IMR-90 (cell line): ENCODE results near the gene MRPL43. TPM values are rescaled to one million over a fixed set of nuclear protein-coding genes. Genes with fewer than 3 reads are reported as not detected.

Experiments
- ATAC-seq: fragments of 200-7000 bp; cut with Tn5 transposase; 2 replicates; pipeline ENCODE4 v1.9.1; 2020; ENCODE audit warnings: low read depth, mild to moderate bottlenecking, moderate library complexity
- BruUV-seq: library from RNA; stranded (reverse); fragments of 400-500 nt; replicated peaks from 2 replicates; lab custom pipeline; 2021; lab: Mats Ljungman, UMichigan
- CTCF ChIA-PET: fragments of 300-600 bp; formaldehyde crosslinking; extraction: SDS; loops from one replicate; lab custom pipeline; 2021; ENCODE audit warnings: antibody characterized with exemption; lab: Yijun Ruan, JAX
- POLR2A ChIA-PET: fragments of 300-600 bp; sonication (Branson Sonifier 250); formaldehyde crosslinking; loops from one replicate; lab custom pipeline; 2022; ENCODE audit warnings: antibody characterized with exemption; ENCODE audit not compliant: unreplicated experiment; lab: Charles Lee
- DNase-seq: peaks from one replicate; pipeline ENCODE4 v3.0.0; 2013
- H2AFZ ChIP-seq: replicated peaks from 2 replicates; pipeline ENCODE3; 2013; ENCODE audit warnings: low read length, mild to moderate bottlenecking; ENCODE audit not compliant: poor library complexity
- H2AK5ac ChIP-seq: 2 replicates; pipeline ENCODE4 v1.6.1; 2013; ENCODE audit warnings: low read depth, low read length, inconsistent platforms
- H2AK9ac ChIP-seq: replicated peaks from 2 replicates; pipeline ENCODE3; 2013; ENCODE audit warnings: mild to moderate bottlenecking, low read depth, low read length, moderate library complexity; ENCODE audit not compliant: poor library complexity
- H2BK120ac ChIP-seq: 2 replicates; pipeline ENCODE4 v1.6.1; 2013; ENCODE audit warnings: low read depth, low read length, inconsistent platforms
- H2BK15ac ChIP-seq: 3 replicates; pipeline ENCODE4 v1.6.1; 2013; ENCODE audit warnings: low read depth, low read length, inconsistent platforms
- H2BK20ac ChIP-seq: 2 replicates; pipeline ENCODE4 v1.6.1; 2013; ENCODE audit warnings: low read depth, mild to moderate bottlenecking, inconsistent platforms, low read length, moderate library complexity
- H2BK5ac ChIP-seq: 2 replicates; pipeline ENCODE4 v1.6.1; 2013; ENCODE audit warnings: mild to moderate bottlenecking, low read depth, low read length, inconsistent platforms; ENCODE audit not compliant: poor library complexity, severe bottlenecking
- H3K14ac ChIP-seq: replicated peaks from 2 replicates; pipeline ENCODE4 v1.6.1; 2013; ENCODE audit warnings: low read depth, low read length, inconsistent platforms
- H3K18ac ChIP-seq: 2 replicates; pipeline ENCODE4 v1.6.1; 2013; ENCODE audit warnings: low read depth, low read length, control low read depth
- H3K23ac ChIP-seq: 2 replicates; pipeline ENCODE4 v1.6.1; 2013; ENCODE audit warnings: low read depth, low read length, inconsistent platforms
- H3K27ac ChIP-seq: 2 replicates; pipeline ENCODE4 v1.5.1; 2013; ENCODE audit warnings: mild to moderate bottlenecking, control low read depth, low read length; ENCODE audit not compliant: insufficient read depth
- H3K27me3 ChIP-seq: 2 replicates; pipeline ENCODE4 v1.6.1; 2013; ENCODE audit warnings: low read length; ENCODE audit not compliant: control insufficient read depth, insufficient read depth
- H3K36me3 ChIP-seq: 2 replicates; pipeline ENCODE4 v1.6.1; 2013; ENCODE audit warnings: low read length, mixed read lengths; ENCODE audit not compliant: control insufficient read depth, insufficient read depth
- H3K4ac ChIP-seq: 2 replicates; pipeline ENCODE4 v1.6.1; 2013; ENCODE audit warnings: low read depth, low read length, inconsistent platforms
- H3K4me1 ChIP-seq: 2 replicates; pipeline ENCODE4 v1.6.1; 2013; ENCODE audit warnings: low read length, mixed read lengths; ENCODE audit not compliant: control insufficient read depth, insufficient read depth
- H3K4me2 ChIP-seq: 2 replicates; pipeline ENCODE4 v1.6.1; 2013; ENCODE audit warnings: low read depth, mild to moderate bottlenecking, control low read depth, low read length, moderate library complexity
- H3K4me3 ChIP-seq: 2 replicates; pipeline ENCODE4 v1.5.1; 2013; ENCODE audit warnings: low read depth, mild to moderate bottlenecking, control low read depth, low read length, moderate library complexity; ENCODE audit not compliant: insufficient read depth
- H3K56ac ChIP-seq: 2 replicates; pipeline ENCODE4 v1.6.1; 2013; ENCODE audit warnings: low read length, inconsistent platforms; ENCODE audit not compliant: insufficient read depth; ENCODE audit errors: extremely low read depth
- H3K79me1 ChIP-seq, 2 experiments: 2 replicates each; pipeline ENCODE4 v1.6.1; 2013; ENCODE audit warnings: low read length in 2 of 2, inconsistent platforms in 1 of 2, low read depth in 1 of 2
- H3K9ac ChIP-seq: 2 replicates; pipeline ENCODE4 v1.6.1; 2013; ENCODE audit warnings: low read depth, low read length, control low read depth
- H3K9me1 ChIP-seq: 2 replicates; pipeline ENCODE4 v1.6.1; 2013; ENCODE audit warnings: low read length, inconsistent platforms; ENCODE audit not compliant: insufficient read depth
- H3K9me3 ChIP-seq: 2 replicates; pipeline ENCODE4 v1.6.1; 2013; ENCODE audit warnings: low read length; ENCODE audit not compliant: control insufficient read depth, insufficient read depth
- H4K20me1 ChIP-seq: 2 replicates; pipeline ENCODE4 v1.6.1; 2013; ENCODE audit warnings: low read length, inconsistent platforms; ENCODE audit not compliant: insufficient read depth
- H4K5ac ChIP-seq: 2 replicates; pipeline ENCODE4 v1.6.1; 2013; ENCODE audit warnings: mild to moderate bottlenecking, low read depth, low read length, control low read depth
- H4K8ac ChIP-seq, 2 experiments: 2 replicates each; pipeline ENCODE4 v1.6.1; 2013; ENCODE audit warnings: low read depth in 2 of 2, low read length in 2 of 2, control low read depth in 1 of 2, inconsistent platforms in 1 of 2
- H4K91ac ChIP-seq: 2 replicates; pipeline ENCODE4 v1.6.1; 2013; ENCODE audit warnings: low read depth, low read length, inconsistent platforms; ENCODE audit not compliant: insufficient read depth
- BHLHE40 ChIP-seq: fragments of 150-350 bp; IDR thresholded peaks from 2 replicates; pipeline ENCODE4 v1.6.1; 2016; ENCODE audit warnings: mild to moderate bottlenecking, low read depth, low read length
- CEBPB ChIP-seq: IDR thresholded peaks from 2 replicates; pipeline ENCODE4 v1.6.1; 2012; ENCODE audit warnings: low read depth, low read length, improper control_type of control experiment
- CHD1 ChIP-seq: IDR thresholded peaks from 2 replicates; pipeline ENCODE4 v1.6.1; 2012; ENCODE audit warnings: low read depth, low read length, improper control_type of control experiment
- ELK1 ChIP-seq: fragments of 150-350 bp; IDR thresholded peaks from 2 replicates; pipeline ENCODE4 v1.6.1; 2016; ENCODE audit warnings: low read depth, mild to moderate bottlenecking, low read length, moderate library complexity, borderline replicate concordance
- FOS ChIP-seq: fragments of 150-350 bp; IDR thresholded peaks from 2 replicates; pipeline ENCODE4 v1.6.1; 2016; ENCODE audit warnings: low read depth, low read length
- MAFK ChIP-seq: IDR thresholded peaks from 2 replicates; pipeline ENCODE4 v1.6.1; 2012; ENCODE audit warnings: low read depth, low read length, improper control_type of control experiment
- MAZ ChIP-seq: IDR thresholded peaks from 2 replicates; pipeline ENCODE4 v1.6.1; 2012; ENCODE audit warnings: low read depth, mild to moderate bottlenecking, low read length, improper control_type of control experiment, moderate library complexity, borderline replicate concordance
- MXI1 ChIP-seq: IDR thresholded peaks from 2 replicates; pipeline ENCODE4 v1.6.1; 2012; ENCODE audit warnings: low read depth, mild to moderate bottlenecking, low read length, moderate library complexity, borderline replicate concordance
- NFE2L2 ChIP-seq: fragments of 150-350 bp; IDR thresholded peaks from 2 replicates; pipeline ENCODE4 v1.6.1; 2016; ENCODE audit warnings: low read depth, mild to moderate bottlenecking, low read length
- POLR2A ChIP-seq: IDR thresholded peaks from 2 replicates; pipeline ENCODE4 v1.6.1; 2012; ENCODE audit warnings: mild to moderate bottlenecking, low read depth, low read length
- RAD21 ChIP-seq: IDR thresholded peaks from 2 replicates; pipeline ENCODE4 v1.6.1; 2012; ENCODE audit warnings: low read length, improper control_type of control experiment
- RCOR1 ChIP-seq: IDR thresholded peaks from 2 replicates; pipeline ENCODE4 v1.6.1; 2012; ENCODE audit warnings: mild to moderate bottlenecking, low read length, improper control_type of control experiment; ENCODE audit not compliant: insufficient replicate concordance
- RFX5 ChIP-seq: IDR thresholded peaks from 2 replicates; pipeline ENCODE4 v1.8.0; 2012; ENCODE audit warnings: low read depth, mild to moderate bottlenecking, low read length, moderate library complexity
- SMC3 ChIP-seq: fragments of 150-350 bp; IDR thresholded peaks from 2 replicates; pipeline ENCODE4 v1.6.1; 2016; ENCODE audit warnings: low read depth, mild to moderate bottlenecking, antibody characterized with exemption, low read length, moderate library complexity
- USF2 ChIP-seq: fragments of 150-350 bp; IDR thresholded peaks from 2 replicates; pipeline ENCODE4 v1.6.1; 2017; ENCODE audit warnings: mild to moderate bottlenecking, antibody characterized with exemption, low read length, low read depth
- WGBS, 2 experiments: methylation state at CpG; one replicate each; pipeline versions ENCODE4 v1.1.5 to v1.1.7; 2013; ENCODE audit warnings: missing lambda C conversion rate in 2 of 2; ENCODE audit not compliant: insufficient read length in 1 of 2; ENCODE audit errors: extremely low coverage in 2 of 2; 5-methylcytosine and 5-hydroxymethylcytosine counted together
- dilution Hi-C: fragments of 300-500 bp; cut with HindIII; formaldehyde crosslinking; loops from one replicate; pipeline ENCODE4 v1.14.3; 2018; ENCODE audit warnings: low sequenced_read_pairs; ENCODE audit not compliant: unreplicated experiment
- in situ Hi-C: fragments of 300-500 bp; cut with MboI; formaldehyde crosslinking; loops from 3 replicates; pipeline ENCODE4 v1.14.3; 2019; ENCODE audit warnings: low sequenced_read_pairs, inconsistent platforms, mixed read lengths
- intact Hi-C: fragments of 100-400 bp; cut with micrococcal nuclease; formaldehyde crosslinking; loops from 2 replicates; pipeline ENCODE4 v1.10.0; 2022
- polyA plus RNA-seq, 3 experiments: library from polyadenylated mRNA; depleted of rRNA; stranded (reverse); fragments of >200 nt; gene quantifications; 2 replicates each; pipeline ENCODE4 v1.2.3, GENCODE V29; 2012; ENCODE audit warnings: low replicate concordance in 1 of 3
- total RNA-seq: library from RNA; depleted of rRNA; stranded (reverse); fragments of >200 nt; gene quantifications from 2 replicates; pipeline ENCODE4 v1.2.3, GENCODE V29; 2012

The MRPL43 gene
- total and polyA plus RNA-seq, 2 of the 4 experiments (the other 2 are of a cell fraction), result 61.3 to 142 TPM

- TF ChIP-seq NFE2L2, result no peak
- TF ChIP-seq ELK1, result no peak
- no peak for TF ChIP-seq SMC3
- no peak for TF ChIP-seq BHLHE40
- no peak for TF ChIP-seq MAFK
- TF ChIP-seq USF2, result no peak
- no peak for TF ChIP-seq POLR2A
- TF ChIP-seq RCOR1, result no peak
- TF ChIP-seq RFX5, result no peak
- no peak for TF ChIP-seq CEBPB
- no peak for TF ChIP-seq RAD21
- TF ChIP-seq CHD1, result no peak
- no peak for TF ChIP-seq MXI1
- no peak for TF ChIP-seq FOS
- TF ChIP-seq MAZ, result no peak
- Histone ChIP-seq H3K79me1 (peaks cover 0 to 4% of the 10 kb centered on the region in 2 experiments; a peak in 1 of 4 replicates), H3K56ac (no peak overlapping the region), H3K4ac (no peak overlapping the region), H2AFZ (no peak overlapping the region), H3K4me3 (no peak overlapping the region), H2AK9ac (no peak overlapping the region), H3K9ac (no peak overlapping the region), H3K18ac (no peak overlapping the region), H3K27me3 (no peaks in the 10 kb centered on the region), H3K9me1 (no peaks in the 10 kb centered on the region), H2BK5ac (no peak overlapping the region), H3K4me1 (no peaks in the 10 kb centered on the region), H4K5ac (no peak overlapping the region), H3K14ac (no peak overlapping the region), H3K23ac (no peak overlapping the region), H4K20me1 (no peaks in the 10 kb centered on the region), H3K9me3 (no peaks in the 10 kb centered on the region), H3K4me2 (no peak overlapping the region), H3K27ac (no peak overlapping the region), H2AK5ac (no peak overlapping the region), H2BK120ac (no peak overlapping the region), H4K91ac (no peak overlapping the region), H3K36me3 (peaks cover 35% of the 10 kb centered on the region), H4K8ac (no peak overlapping the region), H2BK20ac (no peak overlapping the region), H2BK15ac (no peak overlapping the region)
- no TSS peak for BruUV-seq
- CTCF ChIA-PET, result no interaction called here
- dilution Hi-C loops (no loop called here), in situ Hi-C loops (loop anchor here (25.0 kb wide), 1 partner anchor 863 kb away; the partner anchor contains the start of gene OGA), intact Hi-C loops (no loop called here)
- ATAC-seq, result no peak
- WGBS, 2 experiments, result 100% methylated on average over 2 of the region's 3 CpGs; no CpG with 5 or more reads in 1 of the 2 experiments
- DNase-seq, result no peak
- POLR2A ChIA-PET, result no interaction called here
These were observed 38.4 kb downstream of the MRPL43 start for GRCh38 chr10:100948916-100949315.
